Progenitor cell of endocrine pancreas (in vitro differentiated cells): ENCODE results near the gene ZG16B. TPM values are rescaled to one million over a fixed set of nuclear protein-coding genes. Genes with fewer than 3 reads are reported as not detected.

Experiments used
- DNase-seq: peaks from one replicate; pipeline ENCODE4 v3.0.0; 2021; ENCODE audit warnings: low spot score; ENCODE audit not compliant: unreplicated experiment
- H3K27ac Mint-ChIP-seq: 2 replicates; pipeline ENCODE4 v1.8.0; 2021; ENCODE audit warnings: mild to moderate bottlenecking, moderate library complexity, mixed read lengths
- H3K27me3 Mint-ChIP-seq: 2 replicates; pipeline ENCODE4 v1.8.0; 2021; ENCODE audit warnings: mixed read lengths
- H3K36me3 Mint-ChIP-seq: 2 replicates; pipeline ENCODE4 v1.8.0; 2022; ENCODE audit warnings: mixed read lengths; ENCODE audit not compliant: insufficient read depth
- H3K4me1 Mint-ChIP-seq: 2 replicates; pipeline ENCODE4 v1.8.0; 2021; ENCODE audit warnings: low read depth, mixed read lengths
- H3K4me3 Mint-ChIP-seq: 2 replicates; pipeline ENCODE4 v1.8.0; 2021; ENCODE audit warnings: low read depth, mild to moderate bottlenecking, moderate library complexity, mixed read lengths
- H3K9me3 Mint-ChIP-seq: 2 replicates; pipeline ENCODE4 v1.8.0; 2021; ENCODE audit warnings: low read depth, mixed read lengths
- CTCF ChIP-seq: fragments of 200-600 bp; sonication (generic); IDR thresholded peaks from one replicate; pipeline ENCODE4 v1.5.0; 2021; ENCODE audit warnings: antibody characterized with exemption, mild to moderate bottlenecking; ENCODE audit not compliant: unreplicated experiment
- total RNA-seq: library from RNA; stranded (reverse); gene quantifications from 2 replicates; pipeline ENCODE4 v1.2.1, GENCODE V29; 2021

The ZG16B gene
- total RNA-seq, 1 donor from 2014 or later, result not detected

- TF ChIP-seq CTCF, result no peak
- Mint-ChIP-seq H3K4me1 (no peaks in the 10 kb centered on the region), H3K4me3 (no peak overlapping the region), H3K27me3 (peaks cover 4% of the 10 kb centered on the region), H3K36me3 (no peaks in the 10 kb centered on the region), H3K27ac (no peak overlapping the region), H3K9me3 (no peaks in the 10 kb centered on the region)
- DNase-seq, result no peak
These were observed 1.1 kb upstream of the ZG16B start for GRCh38 chr16:2828876-2829430.

DNA sequence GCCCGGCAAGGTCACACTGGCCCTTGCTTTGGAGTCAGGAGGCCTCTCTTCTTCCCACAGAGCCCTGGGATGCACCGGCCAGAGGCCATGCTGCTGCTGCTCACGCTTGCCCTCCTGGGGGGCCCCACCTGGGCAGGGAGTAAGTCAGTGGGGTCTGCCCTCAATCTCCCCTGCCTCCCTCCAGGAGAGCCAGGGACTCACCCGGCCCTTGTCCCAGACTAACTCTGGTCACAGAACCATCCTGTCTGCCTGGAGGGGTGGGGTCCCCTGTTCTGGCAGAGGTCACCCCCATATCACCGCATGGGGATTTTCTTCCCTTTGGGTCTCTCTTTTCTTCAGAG, 222 bp downstream of the ZG16B start:
- Mint-ChIP-seq H3K4me1 (no peaks in the 10 kb centered on the region), H3K9me3 (no peaks in the 10 kb centered on the region), H3K4me3 (no peak overlapping the region), H3K27me3 (peaks cover 4% of the 10 kb centered on the region), H3K36me3 (no peaks in the 10 kb centered on the region), H3K27ac (no peak overlapping the region)
- no peak for TF ChIP-seq CTCF
- DNase-seq, result no peak

GRCh38 chr16:2831203-2831602, 1.1 kb downstream of the ZG16B start:
- peaks cover under 1% of the 10 kb centered on the region for H3K4me1 Mint-ChIP-seq
- no peak overlapping the region for H3K27ac Mint-ChIP-seq
- H3K36me3 Mint-ChIP-seq, result no peaks in the 10 kb centered on the region
- H3K4me3 Mint-ChIP-seq, result no peak overlapping the region
- no peak for TF ChIP-seq CTCF
- H3K9me3 Mint-ChIP-seq, result no peaks in the 10 kb centered on the region
- peaks cover 4% of the 10 kb centered on the region for H3K27me3 Mint-ChIP-seq
- no peak for DNase-seq

DNA sequence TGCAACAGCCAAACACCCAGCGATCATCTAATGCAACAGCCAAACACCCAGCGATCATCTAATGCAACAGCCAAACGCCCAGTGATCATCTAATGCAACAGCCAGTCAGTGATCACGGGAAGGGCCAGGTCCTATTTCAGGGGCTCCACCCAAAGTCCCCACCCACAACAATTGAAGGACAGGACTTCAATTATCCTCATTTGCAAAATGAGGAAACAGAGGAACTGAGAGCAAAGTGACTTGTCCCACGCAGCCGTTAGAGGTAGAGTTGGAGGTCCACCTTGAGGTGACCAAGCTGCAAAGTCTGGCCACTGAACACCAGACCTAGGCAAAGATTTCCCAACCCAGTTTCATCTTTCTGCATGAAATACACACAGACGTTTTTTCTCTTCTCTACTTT, 3.7 kb downstream of the ZG16B start:
- TF ChIP-seq CTCF, result no peak
- Mint-ChIP-seq H3K27me3 (peaks cover 12% of the 10 kb centered on the region), H3K9me3 (no peaks in the 10 kb centered on the region), H3K4me1 (peaks cover 3% of the 10 kb centered on the region), H3K4me3 (no peak overlapping the region), H3K36me3 (no peaks in the 10 kb centered on the region), H3K27ac (no peak overlapping the region)
- DNase-seq, result no peak

- no peak for TF ChIP-seq CTCF
- no peak for DNase-seq
- Mint-ChIP-seq H3K36me3 (no peaks in the 10 kb centered on the region), H3K4me3 (no peak overlapping the region), H3K9me3 (no peaks in the 10 kb centered on the region), H3K27ac (no peak overlapping the region), H3K4me1 (peaks cover 3% of the 10 kb centered on the region), H3K27me3 (peaks cover 12% of the 10 kb centered on the region)
These were observed 4.9 kb downstream of the ZG16B start for GRCh38 chr16:2834968-2835367.
